HUES6 (cell line): ENCODE data around the gene PRR12.

ENCODE experiments used
- H3K27ac ChIP-seq: 2 replicates; pipeline ENCODE4 v1.7.0; 2013; ENCODE audit warnings: low read depth, mild to moderate bottlenecking, low read length, inconsistent platforms
- H3K27me3 ChIP-seq: 2 replicates; pipeline ENCODE4 v1.6.1; 2013; ENCODE audit warnings: low read length; ENCODE audit not compliant: control insufficient read depth, insufficient read depth
- H3K36me3 ChIP-seq: 2 replicates; pipeline ENCODE4 v1.6.1; 2013; ENCODE audit warnings: low read length; ENCODE audit not compliant: control insufficient read depth, insufficient read depth
- H3K4me1 ChIP-seq: 2 replicates; pipeline ENCODE4 v1.6.1; 2013; ENCODE audit warnings: low read length; ENCODE audit not compliant: control insufficient read depth, insufficient read depth
- H3K4me3 ChIP-seq: 2 replicates; pipeline ENCODE4 v1.5.1; 2013; ENCODE audit warnings: low read depth, low read length
- H3K9ac ChIP-seq: one replicate; pipeline ENCODE4 v1.6.1; 2013; ENCODE audit warnings: mild to moderate bottlenecking, low read length
- H3K9me3 ChIP-seq: 2 replicates; pipeline ENCODE4 v1.6.1; 2013; ENCODE audit warnings: low read depth, low read length; ENCODE audit not compliant: control insufficient read depth, insufficient read depth

Gene PRR12

DNA sequence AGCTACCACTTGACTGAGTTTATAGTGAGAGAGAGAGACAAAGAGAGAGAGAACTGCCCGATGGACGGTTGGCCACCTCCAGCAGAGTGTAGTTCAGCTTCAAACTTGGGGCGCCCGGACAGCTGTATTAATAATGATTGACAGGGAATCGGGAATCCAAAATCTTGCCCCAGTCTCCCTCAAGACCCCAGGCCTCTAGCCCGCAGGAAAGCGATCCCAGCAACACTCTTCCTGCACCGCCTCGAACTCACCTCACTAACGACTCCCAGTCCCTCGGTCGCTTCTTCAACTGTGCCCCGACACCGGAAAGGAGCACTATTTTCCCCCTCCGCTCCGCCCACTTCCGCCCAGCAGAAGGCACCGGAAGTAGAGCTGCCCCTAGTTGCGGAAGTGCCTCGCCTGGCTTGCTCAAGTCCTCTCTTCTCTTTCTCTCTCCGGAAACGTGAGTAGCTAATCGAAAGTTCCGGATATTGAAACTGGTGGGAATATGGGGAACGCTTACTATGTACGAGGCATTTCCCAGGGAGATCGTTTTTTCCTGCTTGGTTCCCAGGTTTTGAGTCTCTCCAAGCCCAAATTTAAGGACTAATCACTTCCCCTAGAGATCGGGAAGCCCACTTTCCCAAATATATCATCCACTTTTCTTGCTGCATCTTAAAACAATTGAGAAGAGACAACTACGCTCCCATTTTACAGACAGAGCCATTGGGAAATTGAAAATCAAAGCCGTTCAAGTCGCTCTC is 10.5 kb upstream of the PRR12 start, which contains the start of gene NOSIP:
Gene NOSIP, minus strand, starts transcription at position 293 of the 743 bp plus-strand sequence. CDS start 19,865 bp downstream, outside the sequence.
- H3K27ac ChIP-seq, result peak within 1 kb of the TSS; percentile 26; the same call in 1 of the 2 replicates

DNA sequence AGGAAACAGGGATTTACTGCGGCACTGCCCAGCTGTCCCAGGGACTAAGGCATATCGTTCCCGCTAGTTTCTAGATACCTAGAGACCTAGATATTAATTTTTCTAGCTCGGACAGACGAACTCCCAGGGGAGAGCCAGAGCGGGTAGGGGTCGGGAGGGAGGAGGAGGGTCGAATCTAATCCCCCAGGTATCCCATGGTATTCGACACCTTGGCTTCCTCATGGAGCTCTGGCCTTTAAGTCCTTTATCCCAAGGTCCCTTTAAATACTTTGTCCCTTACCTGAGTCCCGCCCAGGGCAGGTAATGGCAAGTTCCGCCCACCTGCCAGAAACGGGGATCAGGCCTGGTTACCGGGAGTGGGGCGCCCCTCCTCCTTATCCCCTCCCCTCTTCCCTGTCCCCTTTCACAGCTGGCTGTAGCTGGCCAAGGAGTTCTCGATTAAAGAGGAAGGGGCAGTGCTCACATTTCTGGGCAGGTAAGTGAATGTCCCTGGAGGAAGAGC is 9.9 kb upstream of the PRR12 start, which contains the start of gene PRRG2:
Gene PRRG2, plus strand, starts transcription at position 310 of the 502 bp plus-strand sequence. CDS start 1,904 bp downstream, outside the sequence.
- Histone ChIP-seq H3K9me3 (no peaks in the 10 kb centered on the region), H3K4me3 (peak within 1 kb of the TSS; percentile 93)

More for the DNA sequence above, 10.5 kb upstream of the PRR12 start, which contains the start of gene NOSIP:
- Histone ChIP-seq H3K4me3 (peak within 1 kb of the TSS; percentile 93), H3K4me1 (peaks cover 23% of the 10 kb centered on the region; the same call in 1 of the 2 replicates), H3K9ac (peak within 1 kb of the TSS; percentile 90), H3K36me3 (peaks cover 7% of the 10 kb centered on the region; the same call in 1 of the 2 replicates), H3K27me3 (no peaks in the 10 kb centered on the region), H3K9me3 (no peaks in the 10 kb centered on the region)

DNA sequence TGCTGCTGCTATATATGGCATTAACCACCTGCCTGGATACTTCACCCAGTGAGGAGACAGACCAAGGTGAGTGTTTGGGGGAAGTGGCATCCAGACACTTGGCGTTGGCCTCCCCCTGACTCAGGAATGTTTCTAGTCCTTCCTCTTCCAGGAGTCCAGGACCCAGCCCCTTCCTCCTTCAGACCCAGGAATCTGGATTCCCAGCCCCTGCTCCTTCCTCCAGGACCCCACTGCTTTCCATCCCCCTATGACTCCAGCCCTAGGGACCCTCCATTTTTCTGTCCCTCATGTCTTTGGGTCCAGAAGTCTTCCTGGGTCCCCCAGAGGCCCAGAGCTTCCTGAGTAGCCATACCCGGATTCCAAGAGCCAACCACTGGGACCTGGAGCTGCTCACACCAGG is 7.7 kb upstream of the PRR12 start:
- Histone ChIP-seq H3K9me3 (no peaks in the 10 kb centered on the region), H3K4me3 (no peak overlapping the region), H3K27me3 (no peaks in the 10 kb centered on the region), H3K4me1 (peaks cover 24% of the 10 kb centered on the region; the same call in 1 of the 2 replicates), H3K36me3 (no peaks in the 10 kb centered on the region), H3K9ac (no peak overlapping the region), H3K27ac (no peak overlapping the region)

More for the DNA sequence above, 9.9 kb upstream of the PRR12 start, which contains the start of gene PRRG2:
- H3K27me3 ChIP-seq, result no peaks in the 10 kb centered on the region
- peaks cover 24% of the 10 kb centered on the region; the same call in 1 of the 2 replicates for H3K4me1 ChIP-seq
- peak within 1 kb of the TSS; percentile 90 for H3K9ac ChIP-seq
- H3K36me3 ChIP-seq, result peaks cover 3% of the 10 kb centered on the region; the same call in 1 of the 2 replicates
- peak within 1 kb of the TSS; percentile 26; the same call in 1 of the 2 replicates for H3K27ac ChIP-seq

DNA sequence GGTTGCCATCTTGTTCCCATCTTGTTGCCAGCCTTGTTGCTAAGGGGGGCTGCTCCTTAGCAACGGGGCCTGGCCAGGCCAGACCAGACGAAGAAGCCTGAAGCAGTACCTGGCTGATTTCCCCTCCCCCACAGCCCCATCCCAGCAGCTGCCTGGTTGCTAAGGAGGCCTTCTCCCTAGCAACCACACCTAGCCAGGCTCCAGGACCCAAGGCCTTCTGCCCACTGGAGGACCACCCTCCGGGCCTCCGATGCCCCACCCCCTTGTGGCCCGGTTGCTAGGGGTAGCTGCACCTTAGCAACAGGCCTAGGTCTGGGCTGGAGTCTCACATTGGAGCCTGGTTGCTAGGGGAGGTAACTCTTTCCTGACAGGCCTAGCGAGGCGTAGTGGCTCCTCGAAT is 6.0 kb upstream of the PRR12 start:
- Histone ChIP-seq H3K36me3 (no peaks in the 10 kb centered on the region), H3K27me3 (no peaks in the 10 kb centered on the region), H3K27ac (no peak overlapping the region), H3K4me1 (peaks cover 19% of the 10 kb centered on the region; the same call in 1 of the 2 replicates), H3K9me3 (no peaks in the 10 kb centered on the region), H3K4me3 (no peak overlapping the region), H3K9ac (no peak overlapping the region)

DNA sequence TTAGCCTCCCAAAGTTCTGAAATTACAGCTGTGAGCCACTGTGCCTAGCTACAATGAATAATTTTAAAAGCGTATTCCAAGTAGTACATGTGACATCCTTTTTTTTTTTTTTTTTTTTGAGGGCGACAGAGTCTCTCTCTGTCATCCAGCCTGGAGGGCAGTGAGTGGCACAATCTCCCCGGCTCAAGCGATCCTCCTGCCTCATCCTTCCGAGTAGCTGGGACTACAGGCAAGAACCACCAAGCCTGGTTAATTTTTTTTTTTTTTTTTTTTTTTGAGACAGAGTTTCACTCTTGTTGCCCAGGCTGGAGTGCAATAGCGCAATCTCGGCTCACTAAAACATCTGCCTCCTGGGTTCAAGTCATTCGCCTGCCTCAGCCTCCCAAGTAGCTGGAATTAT is 3.8 kb upstream of the PRR12 start:
- Histone ChIP-seq H3K36me3 (no peaks in the 10 kb centered on the region), H3K9me3 (no peaks in the 10 kb centered on the region), H3K27ac (no peak overlapping the region), H3K9ac (no peak overlapping the region), H3K27me3 (no peaks in the 10 kb centered on the region), H3K4me3 (no peak overlapping the region), H3K4me1 (peaks cover 12% of the 10 kb centered on the region; the same call in 1 of the 2 replicates)

DNA sequence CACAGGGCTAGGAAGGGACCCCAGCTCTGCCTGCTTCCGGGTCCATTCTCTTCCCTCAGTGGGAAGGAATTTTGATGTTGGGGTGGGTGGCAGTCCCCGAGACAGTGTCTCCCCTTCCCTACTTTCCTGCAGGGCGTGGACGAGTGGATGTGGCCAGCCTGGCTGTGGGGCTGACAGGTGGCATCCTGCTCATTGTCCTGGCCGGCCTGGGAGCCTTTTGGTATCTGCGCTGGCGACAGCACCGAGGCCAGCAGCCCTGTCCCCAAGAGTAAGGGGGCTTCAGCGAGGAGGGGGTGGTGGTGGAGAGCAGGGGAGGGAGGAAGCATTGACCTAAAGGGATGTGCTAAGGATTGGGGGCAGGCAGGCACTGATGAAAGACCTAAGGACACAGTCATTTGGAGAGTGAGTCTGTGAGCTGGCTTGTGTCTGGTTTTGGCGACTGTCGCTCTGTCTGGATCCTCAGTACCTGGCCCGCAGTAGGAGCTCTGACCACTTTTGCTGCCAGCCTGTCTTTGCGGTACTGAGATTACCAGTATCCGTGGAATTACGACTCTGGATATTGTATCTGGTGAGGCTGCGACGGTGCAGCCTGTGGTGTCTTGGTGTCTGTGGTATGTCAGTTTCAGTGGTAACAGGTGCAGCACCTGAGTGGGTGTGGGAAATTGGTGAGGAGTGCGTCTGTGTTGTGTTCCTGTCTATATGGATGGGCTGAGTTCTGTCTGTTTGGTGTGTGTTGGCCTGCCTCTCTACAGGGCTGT is 2.4 kb upstream of the PRR12 start:
- Histone ChIP-seq H3K4me3 (no peak overlapping the region), H3K9me3 (no peaks in the 10 kb centered on the region), H3K27ac (no peak overlapping the region), H3K4me1 (peaks cover 13% of the 10 kb centered on the region; the same call in 1 of the 2 replicates), H3K36me3 (no peaks in the 10 kb centered on the region), H3K9ac (no peak overlapping the region), H3K27me3 (no peaks in the 10 kb centered on the region)

DNA sequence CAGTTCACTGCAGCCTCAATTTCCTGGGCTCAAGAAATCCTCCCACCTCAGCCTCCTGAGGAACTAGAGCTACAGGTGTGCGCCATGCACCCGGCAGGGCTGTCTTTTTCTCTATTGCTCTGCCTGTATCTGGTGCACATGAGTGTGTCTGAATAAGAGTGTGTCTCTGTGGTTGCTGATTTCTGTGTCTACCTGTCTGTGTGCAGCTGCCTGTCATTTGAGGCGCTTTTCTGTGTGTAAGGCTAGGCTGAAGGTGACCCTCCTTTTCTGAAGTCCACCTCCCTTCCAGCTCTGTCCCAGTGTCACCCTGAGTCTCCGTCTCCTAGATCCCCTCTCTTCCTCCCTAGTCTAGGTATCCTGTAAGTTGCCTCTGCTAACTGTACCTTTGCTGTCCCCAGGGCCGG is 1.5 kb upstream of the PRR12 start:
- H3K4me1 ChIP-seq, result peaks cover 18% of the 10 kb centered on the region; the same call in 1 of the 2 replicates
- H3K27me3 ChIP-seq, result no peaks in the 10 kb centered on the region
- no peak overlapping the region for H3K9ac ChIP-seq
- H3K9me3 ChIP-seq, result no peaks in the 10 kb centered on the region
- peaks cover 10% of the 10 kb centered on the region for H3K36me3 ChIP-seq
- H3K4me3 ChIP-seq, result peak overlapping the region; percentile 41; the same call in 1 of the 2 replicates
- no peak overlapping the region for H3K27ac ChIP-seq

DNA sequence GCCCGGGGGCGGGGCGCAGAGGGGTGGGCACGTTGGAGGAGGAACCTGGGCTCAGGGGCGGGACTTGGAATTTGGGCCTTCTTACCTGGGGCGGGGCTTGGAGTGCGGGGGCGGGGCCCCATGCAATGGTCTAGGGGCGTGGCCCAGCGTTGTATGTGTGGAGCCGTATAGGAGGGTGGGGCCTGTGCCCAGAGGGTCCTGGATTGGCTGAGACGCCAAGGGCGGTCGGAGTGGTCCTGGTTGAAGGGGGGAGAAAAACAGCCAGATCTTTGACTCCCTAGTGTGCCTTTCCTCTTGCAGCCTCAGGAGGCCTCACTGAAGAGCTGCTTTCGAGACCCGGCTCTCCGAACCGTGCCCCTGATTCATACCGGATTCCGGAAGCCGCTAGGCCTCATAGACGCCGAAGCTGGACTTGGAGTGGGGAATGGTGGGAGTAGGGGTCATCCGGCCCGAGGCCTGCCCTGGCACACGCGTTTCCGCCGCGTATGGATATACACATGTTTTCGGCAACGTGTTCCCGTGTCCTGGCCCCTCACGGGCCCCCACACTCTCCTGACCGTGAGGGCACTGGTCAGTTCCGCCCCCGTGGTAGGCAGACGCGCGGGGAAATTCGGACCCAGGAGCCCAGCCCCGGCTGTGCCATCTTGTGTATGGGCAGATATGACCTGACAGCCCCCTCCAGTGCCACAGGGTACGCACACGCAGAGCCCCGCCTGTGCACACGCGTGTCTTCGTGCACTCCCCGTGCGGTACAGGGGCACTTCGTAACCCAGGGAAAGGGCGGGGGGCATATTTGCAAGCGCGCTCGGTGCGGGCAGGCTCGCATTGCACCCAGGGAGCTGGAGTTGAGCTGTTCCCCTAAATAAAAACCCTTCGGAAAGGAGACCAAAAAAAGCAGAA is 661 bp upstream of the PRR12 start:
- Histone ChIP-seq H3K4me1 (peaks cover 11% of the 10 kb centered on the region; the same call in 1 of the 2 replicates), H3K27ac (peak overlapping the region; percentile 78; the same call in 1 of the 2 replicates), H3K9ac (peak overlapping the region; percentile 85), H3K27me3 (no peaks in the 10 kb centered on the region), H3K4me3 (peak overlapping the region; percentile 73), H3K9me3 (no peaks in the 10 kb centered on the region), H3K36me3 (peaks cover 14% of the 10 kb centered on the region)

DNA sequence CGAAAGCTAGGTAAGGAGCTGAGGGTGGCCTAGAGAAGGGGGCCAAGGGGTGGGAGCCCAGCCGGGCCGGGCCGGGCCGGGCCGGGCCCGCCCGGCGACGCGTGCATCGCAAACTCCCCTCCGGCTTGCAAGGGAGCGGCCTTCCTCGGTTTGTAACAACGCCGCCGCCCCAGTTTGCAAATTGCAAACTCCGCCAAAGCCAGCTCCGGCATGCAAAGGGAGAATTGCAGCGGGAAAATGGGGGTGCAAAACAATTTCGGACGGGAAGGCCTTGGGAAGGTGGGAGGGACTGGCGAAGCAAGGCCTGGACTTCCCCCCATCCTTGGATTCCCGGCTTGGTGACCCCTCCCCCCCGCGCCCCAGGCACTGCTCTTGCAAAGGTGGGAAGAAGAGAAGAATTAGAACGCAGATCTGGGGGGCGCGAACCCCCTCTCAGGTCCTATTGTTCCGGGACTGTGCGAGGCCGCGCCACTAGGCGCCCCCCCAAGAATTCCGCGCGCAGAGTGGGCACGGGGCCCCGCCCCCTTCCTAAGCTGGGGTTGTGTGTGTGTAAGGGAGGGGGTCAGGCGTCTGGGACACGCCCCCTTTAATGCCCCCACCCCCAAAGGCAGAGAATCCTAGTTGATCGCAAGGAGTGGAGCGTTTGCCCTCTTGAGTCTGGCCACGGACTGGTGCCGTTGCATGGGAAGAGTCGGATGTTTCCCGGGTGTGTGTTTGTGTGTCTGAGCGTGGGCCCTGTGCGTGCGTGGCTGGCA is 926 bp downstream of the PRR12 start:
- no peaks in the 10 kb centered on the region for H3K9me3 ChIP-seq
- H3K36me3 ChIP-seq, result peaks cover 27% of the 10 kb centered on the region
- H3K9ac ChIP-seq, result peak overlapping the region; percentile 82
- H3K27ac ChIP-seq, result peak overlapping the region; percentile 84; the same call in 1 of the 2 replicates
- H3K4me3 ChIP-seq, result peak overlapping the region; percentile 77
- H3K27me3 ChIP-seq, result no peaks in the 10 kb centered on the region
- peaks cover 10% of the 10 kb centered on the region; the same call in 1 of the 2 replicates for H3K4me1 ChIP-seq
